Parathyroid adenoma (tissue), 2 donors: ENCODE results near the gene SYTL2.

Source experiments
- H2AFZ ChIP-seq: fragments of 300-600 bp; sonication (generic); one replicate; pipeline ENCODE4 v1.7.0; 2017; ENCODE audit warnings: antibody characterized with exemption, mild to moderate bottlenecking
- H3K27ac ChIP-seq: fragments of 300-600 bp; sonication (generic); one replicate; pipeline ENCODE4 v1.7.0; 2017
- H3K27me3 ChIP-seq: fragments of 300-600 bp; sonication (generic); one replicate; pipeline ENCODE4 v1.7.0; 2017; ENCODE audit warnings: low read length; ENCODE audit not compliant: control insufficient read depth, insufficient read depth
- H3K36me3 ChIP-seq: fragments of 300-600 bp; sonication (generic); one replicate; pipeline ENCODE4 v1.7.0; 2017; ENCODE audit warnings: low read length; ENCODE audit not compliant: control insufficient read depth, insufficient read depth
- H3K4me1 ChIP-seq: fragments of 300-600 bp; sonication (generic); one replicate; pipeline ENCODE4 v1.7.0; 2017; ENCODE audit warnings: control low read depth
- H3K4me2 ChIP-seq: fragments of 300-600 bp; sonication (generic); one replicate; pipeline ENCODE4 v1.7.0; 2017; ENCODE audit warnings: low read length
- H3K4me3 ChIP-seq: fragments of 300-600 bp; sonication (generic); one replicate; pipeline ENCODE4 v1.7.0; 2017; ENCODE audit warnings: low read depth, low read length
- H3K79me2 ChIP-seq: fragments of 300-600 bp; sonication (generic); one replicate; pipeline ENCODE4 v1.7.0; 2017; ENCODE audit warnings: control low read depth
- H3K9ac ChIP-seq: fragments of 300-600 bp; sonication (generic); one replicate; pipeline ENCODE4 v1.7.0; 2017; ENCODE audit warnings: mild to moderate bottlenecking
- H3K9me3 ChIP-seq: fragments of 300-600 bp; sonication (generic); one replicate; pipeline ENCODE4 v1.7.0; 2017; ENCODE audit warnings: low read length; ENCODE audit not compliant: control insufficient read depth
- TF ChIP-seq, protein P1 (sequence below): fragments of 300-600 bp; sonication (generic); IDR thresholded peaks from one replicate; pipeline ENCODE4 v1.7.0; 2017; ENCODE audit warnings: antibody characterized with exemption, mild to moderate bottlenecking
- donor health status: primary hyperparathyroidism.

The SYTL2 gene

DNA sequence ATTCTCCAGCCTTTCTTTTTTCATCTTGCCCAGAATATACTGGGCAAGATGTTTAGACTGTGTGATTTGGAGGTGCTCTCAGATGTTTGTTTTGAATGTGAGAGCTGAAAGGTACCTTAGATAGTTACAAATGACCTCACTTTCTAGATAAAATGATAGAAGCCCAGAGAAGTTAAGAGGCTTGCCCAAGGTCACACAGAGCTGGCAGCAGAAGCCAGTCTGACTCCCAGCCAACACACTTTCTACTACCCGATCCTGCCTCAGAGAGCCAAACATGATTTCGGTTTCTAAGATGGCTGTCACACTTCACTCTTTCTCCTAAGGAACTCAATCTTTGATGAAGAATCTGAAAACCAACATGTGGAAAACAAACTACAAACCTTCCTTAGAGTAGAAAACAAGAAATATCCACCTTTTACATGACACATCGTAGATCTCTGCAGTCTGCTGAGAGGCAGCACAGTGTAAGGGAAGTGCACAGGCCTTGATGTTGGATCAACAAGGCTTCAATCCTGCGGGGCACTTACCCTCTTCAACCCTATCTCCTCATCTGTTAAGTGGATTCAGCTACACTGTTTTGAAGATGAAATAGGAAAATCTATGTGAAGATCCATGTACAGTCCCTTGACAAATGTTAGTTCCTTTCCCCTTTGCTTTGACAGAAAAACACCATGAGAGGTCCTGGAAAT is 58.6 kb downstream of the SYTL2 start:
- no peaks in the 10 kb centered on the region for H3K36me3 ChIP-seq
- no peak overlapping the region for H3K4me2 ChIP-seq
- H3K9me3 ChIP-seq = no peaks in the 10 kb centered on the region
- no peaks in the 10 kb centered on the region for H3K4me1 ChIP-seq
- H3K4me3 ChIP-seq = no peak overlapping the region
- no peaks in the 10 kb centered on the region for H3K27me3 ChIP-seq
- H3K79me2 ChIP-seq = no peaks in the 10 kb centered on the region
- TF ChIP-seq, protein P1, sequence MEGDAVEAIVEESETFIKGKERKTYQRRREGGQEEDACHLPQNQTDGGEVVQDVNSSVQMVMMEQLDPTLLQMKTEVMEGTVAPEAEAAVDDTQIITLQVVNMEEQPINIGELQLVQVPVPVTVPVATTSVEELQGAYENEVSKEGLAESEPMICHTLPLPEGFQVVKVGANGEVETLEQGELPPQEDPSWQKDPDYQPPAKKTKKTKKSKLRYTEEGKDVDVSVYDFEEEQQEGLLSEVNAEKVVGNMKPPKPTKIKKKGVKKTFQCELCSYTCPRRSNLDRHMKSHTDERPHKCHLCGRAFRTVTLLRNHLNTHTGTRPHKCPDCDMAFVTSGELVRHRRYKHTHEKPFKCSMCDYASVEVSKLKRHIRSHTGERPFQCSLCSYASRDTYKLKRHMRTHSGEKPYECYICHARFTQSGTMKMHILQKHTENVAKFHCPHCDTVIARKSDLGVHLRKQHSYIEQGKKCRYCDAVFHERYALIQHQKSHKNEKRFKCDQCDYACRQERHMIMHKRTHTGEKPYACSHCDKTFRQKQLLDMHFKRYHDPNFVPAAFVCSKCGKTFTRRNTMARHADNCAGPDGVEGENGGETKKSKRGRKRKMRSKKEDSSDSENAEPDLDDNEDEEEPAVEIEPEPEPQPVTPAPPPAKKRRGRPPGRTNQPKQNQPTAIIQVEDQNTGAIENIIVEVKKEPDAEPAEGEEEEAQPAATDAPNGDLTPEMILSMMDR = no peak
- H3K9ac ChIP-seq = no peak overlapping the region
- no peak overlapping the region for H3K27ac ChIP-seq
- no peak overlapping the region for H2AFZ ChIP-seq

DNA sequence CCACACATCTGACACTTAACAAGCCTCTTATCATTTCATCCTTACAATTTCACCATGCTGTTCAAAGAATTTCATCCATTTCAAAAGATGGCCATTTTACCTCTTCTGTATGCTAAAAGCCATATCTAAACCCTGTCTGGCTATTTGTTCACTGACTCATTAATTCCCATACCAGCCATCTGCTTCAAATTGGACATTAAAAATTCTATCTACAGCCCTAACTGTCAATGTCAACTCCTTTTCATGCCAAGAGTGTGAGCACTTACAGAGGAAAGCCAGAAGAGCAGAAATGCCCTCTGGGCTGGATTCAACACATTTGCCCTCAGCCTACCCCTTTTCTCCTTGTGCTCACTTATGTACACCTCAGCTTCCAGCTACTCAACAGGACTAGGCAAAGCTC is 59.2 kb downstream of the SYTL2 start:
- Histone ChIP-seq H3K9ac (no peak overlapping the region), H3K4me1 (no peaks in the 10 kb centered on the region), H3K27me3 (no peaks in the 10 kb centered on the region), H3K79me2 (no peaks in the 10 kb centered on the region), H3K36me3 (no peaks in the 10 kb centered on the region), H3K9me3 (no peaks in the 10 kb centered on the region), H3K27ac (no peak overlapping the region), H2AFZ (no peak overlapping the region), H3K4me3 (no peak overlapping the region), H3K4me2 (no peak overlapping the region)
- TF ChIP-seq, protein P1 = no peak

DNA sequence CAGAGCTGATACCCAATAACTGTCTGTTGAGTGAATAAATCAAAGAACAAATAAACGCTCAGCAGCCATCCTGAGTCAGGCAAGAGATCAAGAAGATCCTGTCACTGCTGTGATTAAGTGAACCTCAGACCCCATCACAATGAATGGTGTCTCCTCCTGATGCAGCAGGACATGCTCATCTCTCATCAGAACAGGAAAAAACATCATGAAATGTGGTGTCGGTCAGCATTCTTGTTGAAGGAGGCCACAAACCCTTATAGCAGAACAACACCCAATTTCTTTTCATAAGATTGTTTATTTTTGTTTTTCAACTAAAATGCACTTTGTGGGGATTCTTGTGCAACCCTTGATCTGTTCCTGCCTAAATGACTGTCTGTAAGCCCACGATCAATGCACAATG is 60.3 kb downstream of the SYTL2 start:
- no peaks in the 10 kb centered on the region for H3K36me3 ChIP-seq
- TF ChIP-seq, protein P1 = no peak
- H3K79me2 ChIP-seq = no peaks in the 10 kb centered on the region
- no peak overlapping the region for H3K27ac ChIP-seq
- H3K27me3 ChIP-seq = no peaks in the 10 kb centered on the region
- H3K4me1 ChIP-seq = no peaks in the 10 kb centered on the region
- H3K9me3 ChIP-seq = no peaks in the 10 kb centered on the region
- H3K9ac ChIP-seq = no peak overlapping the region
- no peak overlapping the region for H3K4me3 ChIP-seq
- H3K4me2 ChIP-seq = no peak overlapping the region
- H2AFZ ChIP-seq = no peak overlapping the region

DNA sequence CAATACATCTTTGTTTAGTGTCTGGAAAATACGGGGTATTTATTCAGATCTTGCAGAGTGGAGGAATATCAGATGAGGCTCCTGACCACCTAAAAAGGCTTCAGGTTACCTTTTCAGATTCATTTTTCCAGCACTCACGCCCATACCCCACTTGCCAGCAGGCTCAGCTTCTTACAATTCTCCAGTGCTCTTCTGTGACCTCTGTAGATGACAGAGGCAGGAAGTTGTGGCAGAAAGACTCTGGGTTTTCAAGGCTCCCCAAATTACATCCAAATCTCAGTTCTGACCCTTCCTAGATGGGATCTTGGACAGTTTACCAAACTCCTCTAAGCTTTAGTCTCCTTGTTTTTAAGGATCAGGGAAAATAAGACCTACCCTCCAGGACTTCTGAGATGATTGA is 61.1 kb downstream of the SYTL2 start:
- no peaks in the 10 kb centered on the region for H3K79me2 ChIP-seq
- no peaks in the 10 kb centered on the region for H3K27me3 ChIP-seq
- no peaks in the 10 kb centered on the region for H3K4me1 ChIP-seq
- H3K4me3 ChIP-seq = no peak overlapping the region
- no peaks in the 10 kb centered on the region for H3K36me3 ChIP-seq
- TF ChIP-seq, protein P1 = no peak
- H3K9me3 ChIP-seq = no peaks in the 10 kb centered on the region
- no peak overlapping the region for H3K27ac ChIP-seq
- H2AFZ ChIP-seq = no peak overlapping the region
- H3K9ac ChIP-seq = no peak overlapping the region
- H3K4me2 ChIP-seq = no peak overlapping the region

DNA sequence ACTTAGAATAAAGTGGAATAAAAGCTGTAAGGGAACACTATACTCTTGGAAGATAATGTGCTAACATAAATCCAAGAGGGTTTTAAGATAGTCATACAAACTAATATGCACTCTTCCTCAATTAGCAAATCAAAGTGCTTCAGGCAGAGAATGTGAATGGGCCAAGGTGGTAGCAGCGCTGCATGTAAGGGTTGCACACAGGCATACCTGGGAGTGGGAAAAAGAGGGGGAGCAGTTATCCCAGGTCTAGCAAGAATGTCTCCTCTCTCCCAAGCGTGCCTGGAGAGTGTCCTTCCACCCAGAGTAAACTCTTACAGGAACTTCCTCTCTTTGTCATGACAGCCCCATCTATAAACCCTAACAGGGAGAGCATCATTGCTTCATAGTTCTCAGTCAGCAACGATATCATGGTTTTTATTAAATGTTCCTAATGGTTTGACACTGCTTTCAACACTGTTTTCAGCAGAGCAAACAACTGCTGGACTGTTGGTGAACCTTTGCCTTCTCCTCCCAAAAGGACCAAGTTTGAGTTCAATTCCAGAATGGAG is 61.6 kb downstream of the SYTL2 start:
- no peaks in the 10 kb centered on the region for H3K36me3 ChIP-seq
- H3K4me2 ChIP-seq = no peak overlapping the region
- H3K27ac ChIP-seq = no peak overlapping the region
- H3K4me1 ChIP-seq = no peaks in the 10 kb centered on the region
- no peak overlapping the region for H3K9ac ChIP-seq
- no peaks in the 10 kb centered on the region for H3K9me3 ChIP-seq
- TF ChIP-seq, protein P1 = no peak
- no peak overlapping the region for H2AFZ ChIP-seq
- H3K27me3 ChIP-seq = no peaks in the 10 kb centered on the region
- no peak overlapping the region for H3K4me3 ChIP-seq
- no peaks in the 10 kb centered on the region for H3K79me2 ChIP-seq
